Measurements from ENCODE around the gene ZNF280A.

GRCh38 chr22:22528780-22529179, 8.7 kb upstream of the ZNF280A start:
- no peak for TF ChIP-seq CTCF (IDR thresholded peaks at IDR 0.05)
- no peak for TF ChIP-seq POLR2AphosphoS5 (IDR thresholded peaks at IDR 0.05; ENCODE audit: low read depth, low read length)
- no peak for TF ChIP-seq TCF7L2 (IDR thresholded peaks at IDR 0.05; ENCODE audit: low read depth, low read length)

All from Panc1 (cell line).